SK-N-SH (cell line): ENCODE data around the gene LGALS3BP. TPM values are rescaled to one million over a fixed set of nuclear protein-coding genes. Genes with fewer than 3 reads are reported as not detected.
"Not testable (repeated sequence)": the region's sequence is repeated elsewhere in the genome, so short reads cannot be mapped to it uniquely, and the experiment has no call there.

ENCODE experiments used
- CTCF ChIA-PET: fragments of 300-600, 350-600 bp; formaldehyde crosslinking; extraction: SDS; loops from one replicate; lab custom pipeline; 2021; lab: Yijun Ruan, JAX
- POLR2A ChIA-PET: fragments of 350-600 bp; sonication (Branson Sonifier 250); formaldehyde crosslinking; extraction: SDS; loops from one replicate; lab custom pipeline; 2020; ENCODE audit warnings: antibody characterized with exemption, inconsistent platforms; lab: Yijun Ruan, JAX
- DNase-seq: peaks from one replicate; pipeline ENCODE4 v3.0.0; 2012
- H2AFZ ChIP-seq: fragments of 200-600 bp; sonication (generic); 2 replicates; pipeline ENCODE4 v1.8.1; 2016; ENCODE audit warnings: antibody characterized with exemption, mild to moderate bottlenecking, low read depth
- H3F3A ChIP-seq: fragments of 200-600 bp; sonication (generic); replicated peaks from 2 replicates; pipeline ENCODE3; 2016; ENCODE audit warnings: antibody characterized with exemption, mild to moderate bottlenecking; ENCODE audit not compliant: insufficient read depth
- H3K27ac ChIP-seq, 2 experiments: fragments of 200-500 bp in 1 of 2; fragments of 200-600 bp in 1 of 2; sonication (Bioruptor generic) in 1 of 2; sonication (generic), shearing (Covaris generic) in 1 of 2; 2 replicates each; pipeline versions ENCODE4 v1.5.1 to v1.6.1; 2014 to 2016; ENCODE audit warnings: low read depth in 2 of 2, inconsistent platforms in 1 of 2, low read length in 1 of 2, mild to moderate bottlenecking in 1 of 2, mixed read lengths in 1 of 2
- H3K27me3 ChIP-seq: fragments of 200-600 bp; sonication (generic), shearing (Covaris generic); 2 replicates; pipeline ENCODE4 v1.6.1; 2016; ENCODE audit warnings: mixed run types; ENCODE audit not compliant: insufficient read depth
- H3K36me3 ChIP-seq, 2 experiments: fragments of 200-500 bp in 1 of 2; fragments of 200-600 bp in 1 of 2; sonication (Bioruptor generic) in 1 of 2; sonication (generic) in 1 of 2; replicated peaks in 1 of 2; 2 replicates each; pipeline versions ENCODE3 to v1.5.1; 2014 to 2016; ENCODE audit warnings: low read length in 1 of 2, mild to moderate bottlenecking in 1 of 2; ENCODE audit not compliant: insufficient read depth in 2 of 2, control insufficient read depth in 1 of 2
- H3K4me1 ChIP-seq, 2 experiments: fragments of 200-500 bp in 1 of 2; fragments of 200-600 bp in 1 of 2; sonication (Bioruptor generic) in 1 of 2; sonication (generic), shearing (Covaris generic) in 1 of 2; 2 replicates each; pipeline versions ENCODE4 v1.5.1 to v1.6.1; 2014 to 2016; ENCODE audit warnings: low read depth in 1 of 2, low read length in 1 of 2, mixed run types in 1 of 2; ENCODE audit not compliant: insufficient read depth in 2 of 2, control insufficient read depth in 1 of 2
- H3K4me2 ChIP-seq: fragments of 200-600 bp; sonication (generic), shearing (Covaris generic); 2 replicates; pipeline ENCODE4 v1.6.1; 2017; ENCODE audit warnings: mixed run types
- H3K4me3 ChIP-seq, 2 experiments: fragments of 200-500 bp in 1 of 2; fragments of 200-600 bp in 1 of 2; sonication (Bioruptor generic) in 1 of 2; sonication (generic), shearing (Covaris generic) in 1 of 2; 2 replicates each; pipeline versions ENCODE4 v1.5.1 to v1.8.1; 2014 to 2016; ENCODE audit warnings: low read depth in 2 of 2, inconsistent platforms in 1 of 2, low read length in 1 of 2, mild to moderate bottlenecking in 1 of 2, mixed read lengths in 1 of 2, moderate library complexity in 1 of 2
- H3K79me2 ChIP-seq: fragments of 200-600 bp; sonication (generic); 2 replicates; pipeline ENCODE4 v1.8.1; 2017; ENCODE audit warnings: mild to moderate bottlenecking; ENCODE audit not compliant: insufficient read depth
- H3K9ac ChIP-seq: fragments of 200-600 bp; sonication (generic); 2 replicates; pipeline ENCODE4 v1.6.1; 2017; ENCODE audit warnings: mixed run types
- H3K9me2 ChIP-seq: fragments of 200-600 bp; sonication (generic); 2 replicates; pipeline ENCODE4 v1.6.1; 2017; ENCODE audit warnings: mixed run types
- H3K9me3 ChIP-seq: fragments of 200-600 bp; sonication (generic); 2 replicates; pipeline ENCODE4 v1.6.1; 2017; ENCODE audit warnings: mixed run types, mild to moderate bottlenecking, moderate library complexity
- H4K20me1 ChIP-seq: fragments of 200-600 bp; sonication (generic); 2 replicates; pipeline ENCODE4 v1.6.1; 2017; ENCODE audit warnings: mild to moderate bottlenecking, mixed run types; ENCODE audit not compliant: insufficient read depth
- EZH2phosphoT487 ChIP-seq: fragments of 200-600 bp; sonication (generic); IDR thresholded peaks from 2 replicates; pipeline ENCODE4 v1.6.1; 2017; ENCODE audit warnings: low read depth, mixed run types, mild to moderate bottlenecking, antibody characterized with exemption, moderate library complexity, borderline replicate concordance
- FOSL2 ChIP-seq: IDR thresholded peaks from 2 replicates; pipeline ENCODE4 v1.4.0; 2012; ENCODE audit warnings: low read depth, mild to moderate bottlenecking, moderate library complexity, borderline replicate concordance
- MEF2A ChIP-seq: IDR thresholded peaks from 2 replicates; pipeline ENCODE4 v1.4.0; 2012; ENCODE audit warnings: low read depth, borderline replicate concordance
- RCOR1 ChIP-seq: fragments of 150-350 bp; IDR thresholded peaks from 2 replicates; pipeline ENCODE4 v1.6.1; 2017; ENCODE audit warnings: antibody characterized with exemption, low read length
- RXRA ChIP-seq: IDR thresholded peaks from 2 replicates; pipeline ENCODE4 v1.4.0; 2012; ENCODE audit warnings: low read depth, mild to moderate bottlenecking, borderline replicate concordance
- TCF12 ChIP-seq: IDR thresholded peaks from 2 replicates; pipeline ENCODE4 v1.4.0; 2012
- USF1 ChIP-seq: IDR thresholded peaks from 2 replicates; pipeline ENCODE4 v1.4.0; 2012; ENCODE audit warnings: low read depth, borderline replicate concordance
- USF2 ChIP-seq: fragments of 150-350 bp; IDR thresholded peaks from 2 replicates; pipeline ENCODE4 v1.6.1; 2017; ENCODE audit warnings: antibody characterized with exemption, low read length, low read depth, borderline replicate concordance
- ZBTB33 ChIP-seq: IDR thresholded peaks from 2 replicates; pipeline ENCODE4 v1.4.0; 2012; ENCODE audit warnings: low read depth, borderline replicate concordance
- WGBS: methylation state at CpG from one replicate; pipeline ENCODE4 v1.1.6; 2017; ENCODE audit warnings: low lambda C conversion rate; 5-methylcytosine and 5-hydroxymethylcytosine counted together
- polyA plus RNA-seq, 3 experiments: library from polyadenylated mRNA; depleted of rRNA; stranded (reverse); fragments of >200 nt; gene quantifications; 2 replicates each; pipeline ENCODE4 v1.2.3, GENCODE V29; 2012

The LGALS3BP gene
- polyA plus RNA-seq, 1 of the 3 experiments (the other 2 are of a cell fraction), result 579 TPM

GRCh38 chr17:78965491-78965924 is 14.2 kb downstream of the LGALS3BP start:
- DNase-seq, result no peak
- H3K27me3 ChIP-seq, result no peaks in the 10 kb centered on the region
- H3K79me2 ChIP-seq, result no peaks in the 10 kb centered on the region
- H3K36me3 ChIP-seq, result peaks cover 14 to 28% of the 10 kb centered on the region in 2 experiments
- no peaks in the 10 kb centered on the region for H4K20me1 ChIP-seq
- POLR2A ChIA-PET, result interaction anchor here (0.6 to 0.9 kb wide), 3 partner anchors 11 to 83 kb away, joined by 3 read pairs; no protein-coding TSS in a partner anchor
- TF ChIP-seq TCF12, result no peak
- no peak for TF ChIP-seq ZBTB33
- no peaks in the 10 kb centered on the region for H3F3A ChIP-seq
- peaks cover 0 to 6% of the 10 kb centered on the region in 2 experiments; a peak in 1 of 4 replicates for H3K4me1 ChIP-seq
- WGBS, result 93% methylated on average over 8 of the region's 8 CpGs
- CTCF ChIA-PET, result interaction anchor here (0.8 to 26.0 kb wide), 7 partner anchors 11 to 122 kb away, joined by 3 to 458 read pairs (median 7); partner anchors contain the start of gene LGALS3BP
- no peak overlapping the region for H3K4me3 ChIP-seq
- H2AFZ ChIP-seq, result no peak overlapping the region
- H3K27ac ChIP-seq, result no peak overlapping the region
- H3K9ac ChIP-seq, result no peak overlapping the region
- no peak overlapping the region for H3K4me2 ChIP-seq
- no peaks in the 10 kb centered on the region for H3K9me2 ChIP-seq
- H3K9me3 ChIP-seq, result no peaks in the 10 kb centered on the region

- Histone ChIP-seq H3K9me3 (no peaks in the 10 kb centered on the region), H3K36me3 (peaks cover 5 to 15% of the 10 kb centered on the region in 2 experiments), H3K9me2 (no peaks in the 10 kb centered on the region), H3K4me3 (no peak overlapping the region), H3K27me3 (no peaks in the 10 kb centered on the region), H3K79me2 (no peaks in the 10 kb centered on the region), H3K9ac (no peak overlapping the region), H3F3A (no peaks in the 10 kb centered on the region), H3K4me1 (peaks cover 0 to 7% of the 10 kb centered on the region in 2 experiments; a peak in 1 of 4 replicates), H3K27ac (no peak overlapping the region), H3K4me2 (no peak overlapping the region), H2AFZ (no peak overlapping the region), H4K20me1 (no peaks in the 10 kb centered on the region)
- POLR2A ChIA-PET, result interaction anchor here (0.6 to 1.5 kb wide), 2 partner anchors 10 to 78 kb away, joined by 5 to 10 read pairs; no protein-coding TSS in a partner anchor
- no peak for TF ChIP-seq USF2
- TF ChIP-seq USF1, result no peak
- no peak for TF ChIP-seq EZH2phosphoT487
- no peak for TF ChIP-seq RCOR1
- no peak for TF ChIP-seq RXRA
- TF ChIP-seq FOSL2, result no peak
- no peak for TF ChIP-seq MEF2A
- DNase-seq, result no peak
- CTCF ChIA-PET, result interaction anchor here (1.3 to 26.0 kb wide), 4 partner anchors 13 to 120 kb away, joined by 3 to 458 read pairs (median 99); partner anchors contain the start of gene LGALS3BP
- WGBS, result 93% methylated on average over 6 of the region's 6 CpGs
These were observed 16.3 kb downstream of the LGALS3BP start for GRCh38 chr17:78963378-78963777.

- not testable (repeated sequence) for H3K9me2 ChIP-seq, H3K27me3 ChIP-seq, DNase-seq, H3K9ac ChIP-seq, H2AFZ ChIP-seq, H3K4me1 ChIP-seq, H3K4me2 ChIP-seq, H3K27ac ChIP-seq, H3K4me3 ChIP-seq, H3F3A ChIP-seq, H4K20me1 ChIP-seq, H3K79me2 ChIP-seq, H3K9me3 ChIP-seq
- 92% methylated on average over 8 of the region's 8 CpGs for WGBS
- ChIA-PET CTCF (interaction anchor here (1.0 to 26.0 kb wide), 6 partner anchors 13 to 120 kb away, joined by 3 to 458 read pairs (median 4); partner anchors contain the start of gene LGALS3BP), POLR2A (interaction anchor here (1.5 kb wide), 1 partner anchor 9 kb away, joined by 10 read pairs; no protein-coding TSS in a partner anchor)
- peaks cover 4 to 15% of the 10 kb centered on the region in 2 experiments for H3K36me3 ChIP-seq
These were observed 16.8 kb downstream of the LGALS3BP start for GRCh38 chr17:78962984-78963348.
